ENCODE data around the gene CADM1.

GRCh38 chr11:115237578-115237977 is 266.6 kb downstream of the CADM1 start:
- TF ChIP-seq CTCF (IDR thresholded peaks at IDR 0.05; ENCODE audit: low read depth, low read length, poor library complexity, severe bottlenecking) (no peak), EZH2phosphoT487 (IDR thresholded peaks at IDR 0.05; ENCODE audit: borderline replicate concordance, low read length) (no peak)
